GM19372 (cell line): ENCODE measurements around the gene CDKL1.
A peak's percentile ranks its signal among the peaks of the same experiment; 100 is the strongest.

ENCODE experiments used
- ATAC-seq: cut with Tn5 transposase; IDR thresholded peaks from one replicate; pipeline ENCODE4 v1.9.1; 2021; ENCODE audit warnings: mild to moderate bottlenecking, low read depth, moderate library complexity; ENCODE audit not compliant: unreplicated experiment

CDKL1 gene

DNA sequence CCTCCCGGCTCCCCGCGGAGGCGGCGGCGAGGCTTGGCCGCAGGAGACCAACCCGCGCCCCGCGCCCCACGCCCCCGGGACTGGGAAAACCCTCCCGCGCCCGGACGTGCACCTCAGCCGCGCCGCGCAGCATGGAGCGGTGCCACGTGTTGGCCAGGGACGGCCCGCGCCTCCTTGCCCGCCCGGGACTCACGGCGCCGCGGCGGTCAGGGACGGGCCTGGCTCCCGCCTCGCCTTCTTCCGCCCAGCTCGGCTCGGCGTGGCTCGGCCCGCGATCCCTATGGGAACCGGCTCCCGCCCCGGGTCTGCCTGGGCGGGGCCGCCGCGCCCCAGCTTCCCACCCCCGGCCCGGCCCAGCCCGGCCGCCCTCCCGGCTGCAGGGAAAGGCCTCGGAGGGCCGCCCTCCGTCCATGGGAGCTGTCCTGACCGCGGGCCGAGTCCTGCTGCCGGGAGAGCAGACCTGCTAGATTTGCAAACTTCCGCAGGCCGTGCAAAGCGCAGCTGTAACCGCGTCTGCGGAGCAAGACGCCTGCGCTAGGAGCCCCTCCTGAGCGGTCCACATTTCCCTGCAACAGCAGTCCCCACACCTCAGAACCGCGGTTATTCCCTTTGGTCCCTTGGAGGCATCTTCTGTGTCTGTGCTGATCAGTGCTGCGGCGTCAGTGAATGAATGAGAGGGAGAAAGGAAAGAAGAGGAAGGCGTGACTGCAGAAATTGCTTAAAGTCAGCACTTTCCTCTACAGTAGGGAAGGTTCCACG, at the start of gene CDKL1:
Gene CDKL1 (minus strand): TSS at position 251 of the 759 bp plus-strand sequence. CDS start 1,013 bp downstream, outside the sequence.
- ATAC-seq = peak; percentile 55

DNA sequence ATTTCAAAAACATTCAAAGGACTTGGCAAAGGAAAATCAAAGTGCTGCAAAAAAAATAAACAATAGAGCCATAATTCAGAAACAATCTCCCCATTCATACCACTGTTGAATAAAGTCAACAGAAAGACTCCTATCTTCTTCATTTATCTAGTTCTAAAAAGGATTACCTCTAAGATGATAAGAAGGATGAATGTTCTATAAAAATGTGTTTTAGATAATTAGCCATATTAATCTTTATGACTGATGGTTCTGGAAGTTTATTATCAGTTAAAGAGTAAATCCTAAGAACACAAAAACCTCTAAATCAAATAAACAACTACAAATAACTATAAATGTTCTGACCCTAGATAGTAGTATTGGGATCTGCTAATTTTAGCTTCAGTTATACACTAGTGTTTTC, 37.8 kb upstream of the CDKL1 start:
- no peak for ATAC-seq

GRCh38 chr14:50432131-50432530, 35.5 kb upstream of the CDKL1 start:
- no peak for ATAC-seq

GRCh38 chr14:50425816-50426215, 29.1 kb upstream of the CDKL1 start:
- ATAC-seq = no peak

GRCh38 chr14:50425105-50425504, 28.4 kb upstream of the CDKL1 start:
- no peak for ATAC-seq

GRCh38 chr14:50423529-50423928, 26.8 kb upstream of the CDKL1 start:
- ATAC-seq = no peak

- no peak for ATAC-seq
These were observed 24.8 kb upstream of the CDKL1 start for GRCh38 chr14:50421499-50421898.

GRCh38 chr14:50417853-50418252, 21.2 kb upstream of the CDKL1 start:
- ATAC-seq = no peak

- ATAC-seq = no peak
These were observed 14.2 kb upstream of the CDKL1 start for GRCh38 chr14:50410921-50411320.

DNA sequence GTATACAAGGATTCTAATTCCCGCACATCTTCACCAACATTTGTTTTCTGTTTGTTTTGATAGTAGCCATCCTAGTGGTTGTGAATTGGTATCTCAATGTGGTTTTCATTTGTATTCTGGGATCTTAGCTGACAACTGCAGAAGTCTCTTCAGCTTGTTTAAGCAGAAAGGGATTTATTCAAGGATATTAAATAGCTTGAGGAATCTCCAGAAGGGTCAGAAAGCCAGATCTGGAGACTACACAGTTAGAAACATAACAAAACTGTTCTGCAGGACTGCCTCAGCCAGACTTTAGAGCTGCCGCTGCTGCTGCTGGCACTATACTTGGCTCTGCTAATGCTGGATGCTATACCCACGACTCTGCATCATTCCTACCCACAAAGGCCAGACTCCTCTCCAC, 13.4 kb upstream of the CDKL1 start:
- no peak for ATAC-seq

DNA sequence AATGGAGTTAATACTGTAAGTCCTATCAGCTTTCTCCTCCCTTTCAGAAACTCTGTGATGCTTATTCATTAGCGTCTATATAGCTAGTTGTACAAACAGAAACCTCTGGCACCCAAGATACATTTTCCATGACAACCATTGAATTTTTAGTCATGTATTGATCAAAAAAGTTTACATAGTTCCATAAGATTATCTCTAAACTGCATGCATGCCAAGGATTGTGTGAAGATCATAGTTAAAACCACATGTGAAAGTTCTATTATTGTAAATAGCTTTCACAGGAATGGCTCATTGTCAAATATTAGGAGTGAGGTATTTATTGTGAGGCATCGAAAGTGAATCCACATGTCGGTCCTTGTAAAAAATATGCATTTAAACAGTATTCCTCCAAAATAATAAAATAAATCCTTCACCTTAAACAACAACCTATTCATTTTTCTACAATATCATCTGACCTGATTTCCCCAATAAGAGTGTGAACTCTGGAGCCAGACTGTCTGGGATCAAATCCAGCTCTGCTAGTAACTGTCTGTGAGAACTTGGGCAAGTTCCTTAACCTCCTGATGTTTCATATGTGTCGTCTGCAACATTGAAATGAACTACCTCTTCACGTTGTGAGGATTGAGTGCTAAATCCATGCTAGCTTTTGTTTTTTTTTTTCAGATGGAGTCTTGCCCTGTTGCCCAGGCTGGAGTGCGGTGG, 10.6 kb upstream of the CDKL1 start:
- no peak for ATAC-seq

DNA sequence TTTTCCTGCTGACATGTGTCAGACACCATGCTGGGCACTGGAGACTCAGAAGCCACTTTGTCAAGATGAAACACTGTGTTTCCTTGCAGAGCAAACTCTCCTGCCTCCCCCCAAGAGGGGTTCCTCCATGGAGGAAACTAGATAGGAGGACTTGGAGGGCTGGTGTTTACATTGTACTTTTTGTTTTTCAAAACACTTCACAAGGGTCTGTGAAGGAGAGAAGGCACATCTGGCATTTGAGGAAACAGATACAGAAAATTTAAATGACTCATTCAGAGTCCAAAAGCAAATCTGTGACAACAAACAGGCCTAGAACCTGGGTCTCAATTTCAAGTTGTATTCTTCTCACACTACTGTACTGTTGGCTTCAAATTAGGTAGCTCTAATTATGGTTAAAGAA, 6.7 kb upstream of the CDKL1 start:
- no peak for ATAC-seq

- ATAC-seq = no peak
These were observed 6.3 kb upstream of the CDKL1 start for GRCh38 chr14:50402965-50403364.

- ATAC-seq = no peak
These were observed 3.8 kb upstream of the CDKL1 start for GRCh38 chr14:50400461-50400860.

- ATAC-seq = no peak
These were observed 2.8 kb upstream of the CDKL1 start for GRCh38 chr14:50399251-50400032.

GRCh38 chr14:50398189-50398580, 1.5 kb upstream of the CDKL1 start:
- ATAC-seq = no peak

DNA sequence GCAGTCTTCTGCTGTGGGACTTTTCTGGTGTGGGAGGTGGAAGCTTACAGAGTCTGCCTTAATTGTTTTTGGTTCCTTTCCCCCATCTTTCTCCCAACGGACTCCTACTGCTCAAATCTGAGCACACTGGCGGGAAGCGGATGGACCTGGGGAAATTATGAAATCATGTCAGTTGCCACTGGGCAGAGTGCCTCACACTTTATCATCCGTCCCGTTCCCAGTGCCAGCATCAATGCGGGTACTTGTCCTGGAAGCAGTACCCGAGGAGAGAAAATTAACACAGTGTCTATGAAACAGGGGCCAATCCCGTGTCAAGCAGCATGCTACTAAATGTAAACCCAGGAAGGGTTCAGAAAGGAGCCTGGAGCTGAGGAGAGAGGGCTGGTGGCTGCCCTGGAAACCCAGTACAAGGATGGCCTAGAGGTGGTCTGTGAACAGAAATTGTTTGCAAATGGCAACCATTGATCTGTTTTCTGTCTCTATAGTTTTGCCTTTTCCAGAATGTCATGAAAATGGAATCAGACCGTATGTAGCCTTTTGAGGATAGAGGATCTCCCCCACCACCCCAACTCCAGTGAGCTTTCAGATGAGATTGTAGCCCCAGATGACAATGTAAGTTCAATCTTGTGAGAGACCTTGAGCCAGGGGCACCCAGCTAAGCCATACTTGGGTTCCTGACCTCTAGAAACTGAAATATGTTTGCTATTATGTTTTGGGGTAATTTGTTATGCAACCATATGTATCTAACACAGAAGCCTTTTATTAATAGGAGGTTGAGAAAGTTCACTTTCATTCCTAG, 908 bp upstream of the CDKL1 start:
- no peak for ATAC-seq

- no peak for ATAC-seq
These were observed 1.2 kb downstream of the CDKL1 start for GRCh38 chr14:50395448-50395847.

- ATAC-seq = no peak
These were observed 2.0 kb downstream of the CDKL1 start for GRCh38 chr14:50394713-50395112.

- ATAC-seq = no peak
These were observed 6.8 kb downstream of the CDKL1 start for GRCh38 chr14:50389668-50390441.
